NCI-H2081 treated with DMSO at 0.1 percent for 48 hours (cell line): ENCODE data around the gene LRPAP1.
"Not testable (repeated sequence)": the region's sequence is repeated elsewhere in the genome, so short reads cannot be mapped to it uniquely, and the experiment has no call there.

Experiments
- DNase-seq: peaks from one replicate; lab custom pipeline; 2025; lab: John Stamatoyannopoulos, UW

Gene LRPAP1

DNA sequence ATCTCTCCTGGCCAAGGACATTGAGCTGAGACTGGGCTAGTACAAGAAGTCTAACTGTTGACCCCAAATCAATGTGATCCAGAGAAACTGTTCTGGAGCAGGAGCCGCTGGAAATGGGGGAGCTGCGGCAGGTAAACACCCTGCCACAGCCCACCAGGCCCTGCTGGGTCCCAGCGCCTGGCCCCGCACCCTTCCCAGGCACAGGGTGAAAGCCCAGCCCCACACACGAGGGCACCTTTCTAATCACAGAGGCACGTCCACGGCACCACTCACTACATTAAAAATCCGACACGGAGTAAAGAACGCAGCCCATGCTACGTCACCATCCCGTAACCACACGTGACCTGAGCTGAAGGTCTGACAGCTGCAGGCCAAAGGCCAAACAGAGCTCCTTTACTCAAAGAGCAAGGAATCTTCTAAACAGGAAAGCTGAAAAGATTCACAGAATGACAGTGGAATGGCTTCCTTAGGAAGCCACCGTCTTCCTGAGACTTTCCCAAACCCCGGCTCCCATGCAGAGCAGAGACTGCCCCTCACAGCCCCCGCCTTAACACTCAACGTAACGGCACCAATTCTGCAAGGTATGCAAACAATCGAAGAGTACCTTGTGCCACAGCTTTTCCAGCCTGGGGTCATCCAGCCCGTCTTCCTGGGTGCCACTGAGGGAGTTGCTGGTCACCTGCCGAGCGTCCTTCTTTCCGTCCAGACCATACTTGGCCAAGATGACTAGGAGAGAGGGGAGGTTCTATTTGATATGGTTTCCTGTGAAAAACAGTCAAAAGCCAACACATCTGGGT, 12.6 kb downstream of the LRPAP1 start:
- DNase-seq = no peak

DNA sequence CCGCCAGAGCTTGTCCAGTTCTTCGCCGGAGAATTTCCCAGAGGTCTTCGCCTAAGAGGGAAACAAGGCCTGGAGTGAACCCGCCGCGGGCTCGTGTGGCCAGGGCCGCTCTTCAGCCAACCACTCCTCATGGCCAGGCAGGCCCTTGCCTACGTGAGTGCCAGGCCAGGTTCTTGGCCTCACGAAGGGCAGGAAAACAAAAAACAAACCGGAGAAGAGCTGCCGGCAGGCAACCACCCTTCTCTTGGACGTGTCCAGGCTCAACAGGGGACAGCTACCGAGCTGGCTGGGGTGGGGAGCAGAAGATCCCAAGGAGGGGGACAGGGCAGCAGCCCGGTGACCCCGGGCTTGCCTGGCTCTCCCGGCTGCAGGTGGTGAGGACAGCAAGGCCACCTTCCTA, 13.3 kb downstream of the LRPAP1 start:
- no peak for DNase-seq

DNA sequence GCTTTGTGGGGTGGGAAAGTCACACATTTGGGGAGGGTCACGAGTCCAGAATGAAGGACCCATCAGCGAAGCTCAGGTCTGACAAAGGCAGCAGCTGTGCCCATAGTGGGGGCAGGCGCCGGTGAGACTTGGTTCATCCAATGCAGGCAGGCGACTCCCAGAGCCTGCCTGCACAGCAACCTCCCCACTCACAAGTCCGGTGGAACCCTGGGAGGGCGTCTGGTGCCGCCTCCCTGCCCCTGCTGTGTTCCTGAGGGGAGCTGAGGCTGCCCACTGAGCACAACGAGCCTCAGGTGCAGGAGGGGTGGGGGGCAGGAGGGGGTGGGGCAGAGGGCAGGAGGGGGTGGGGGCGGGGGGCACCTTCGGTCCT, 13.7 kb downstream of the LRPAP1 start:
- no peak for DNase-seq

DNA sequence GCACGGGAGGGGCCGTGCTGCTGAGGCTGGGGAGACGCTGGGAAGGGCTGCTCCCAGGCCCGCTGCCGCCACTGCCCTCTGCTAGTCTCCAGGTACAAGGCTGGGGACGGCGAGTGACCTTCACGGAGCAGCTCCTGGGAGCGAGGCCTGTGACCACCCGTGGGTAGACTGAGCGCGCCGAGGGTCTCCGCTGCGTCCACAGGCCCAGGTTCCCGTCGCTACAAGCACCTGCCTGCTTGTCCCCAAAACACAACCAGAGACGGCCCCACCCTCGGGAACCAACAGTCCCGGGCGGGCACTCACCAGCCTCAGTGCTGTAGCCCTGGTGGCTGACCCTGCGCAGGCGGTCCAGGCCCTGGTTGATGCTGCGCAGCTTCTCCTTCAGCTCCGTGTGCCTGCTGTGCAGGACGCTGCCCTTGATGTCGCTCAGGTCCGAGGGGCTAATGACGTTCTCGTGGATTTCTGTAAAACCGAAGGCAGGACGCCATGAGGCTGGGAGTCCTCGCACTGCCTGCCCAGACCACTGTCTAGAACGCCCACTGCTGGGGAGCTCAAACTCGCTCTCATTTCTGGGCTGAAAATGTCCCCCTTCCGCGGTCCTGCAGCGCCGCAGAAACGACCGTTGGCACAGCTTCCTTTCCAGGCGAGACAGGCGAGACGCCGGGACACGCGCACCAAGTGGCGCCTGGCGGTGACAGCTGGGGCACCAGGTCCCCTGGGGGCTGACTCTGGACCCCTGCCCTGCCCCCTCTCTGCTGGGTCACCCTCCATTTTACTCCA, 14.3 kb downstream of the LRPAP1 start:
- no peak for DNase-seq

DNA sequence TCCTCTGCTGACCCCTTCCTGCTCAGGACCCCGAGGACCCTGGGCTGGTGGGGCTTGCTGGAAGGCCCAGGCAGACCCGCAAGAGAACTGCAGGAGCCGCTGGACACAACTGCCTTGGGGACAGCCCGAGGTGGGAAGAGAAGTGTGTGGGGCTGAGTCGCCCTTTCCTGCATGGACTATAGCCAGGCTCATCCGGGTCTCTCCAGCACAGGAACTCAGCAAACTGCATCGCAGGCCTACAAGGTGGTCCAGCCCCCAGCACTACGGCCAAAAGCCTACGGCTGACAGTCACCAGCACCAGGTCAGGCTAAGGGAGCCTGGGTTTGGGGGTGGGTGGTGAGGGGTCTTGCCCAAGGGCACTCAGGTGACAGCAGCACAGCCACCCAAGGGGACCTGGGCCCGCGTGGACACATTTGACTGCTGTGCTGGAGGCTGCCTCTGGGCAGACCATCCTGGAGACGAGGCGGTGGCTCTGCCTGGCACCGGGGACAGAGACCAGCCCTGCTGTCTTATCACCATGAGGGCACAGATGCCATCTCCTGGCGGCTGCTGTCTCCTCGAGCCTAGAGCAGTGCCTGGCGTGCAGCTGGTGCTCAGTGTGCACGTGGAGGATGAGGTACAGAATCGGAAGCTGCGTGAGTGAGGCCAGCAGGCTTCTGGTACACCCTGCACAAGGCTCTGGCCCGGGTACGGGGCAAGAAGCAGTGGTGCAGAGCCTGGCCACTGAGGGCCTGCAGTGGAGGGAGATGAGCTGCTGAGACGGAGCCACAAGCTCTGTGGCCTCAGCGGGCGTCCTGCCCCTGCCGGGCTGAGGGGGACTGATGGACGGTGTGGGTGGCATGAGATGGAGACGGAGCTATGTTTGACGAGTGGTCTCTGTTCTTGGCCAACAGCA, 15.1 kb downstream of the LRPAP1 start:
- no peak for DNase-seq

DNA sequence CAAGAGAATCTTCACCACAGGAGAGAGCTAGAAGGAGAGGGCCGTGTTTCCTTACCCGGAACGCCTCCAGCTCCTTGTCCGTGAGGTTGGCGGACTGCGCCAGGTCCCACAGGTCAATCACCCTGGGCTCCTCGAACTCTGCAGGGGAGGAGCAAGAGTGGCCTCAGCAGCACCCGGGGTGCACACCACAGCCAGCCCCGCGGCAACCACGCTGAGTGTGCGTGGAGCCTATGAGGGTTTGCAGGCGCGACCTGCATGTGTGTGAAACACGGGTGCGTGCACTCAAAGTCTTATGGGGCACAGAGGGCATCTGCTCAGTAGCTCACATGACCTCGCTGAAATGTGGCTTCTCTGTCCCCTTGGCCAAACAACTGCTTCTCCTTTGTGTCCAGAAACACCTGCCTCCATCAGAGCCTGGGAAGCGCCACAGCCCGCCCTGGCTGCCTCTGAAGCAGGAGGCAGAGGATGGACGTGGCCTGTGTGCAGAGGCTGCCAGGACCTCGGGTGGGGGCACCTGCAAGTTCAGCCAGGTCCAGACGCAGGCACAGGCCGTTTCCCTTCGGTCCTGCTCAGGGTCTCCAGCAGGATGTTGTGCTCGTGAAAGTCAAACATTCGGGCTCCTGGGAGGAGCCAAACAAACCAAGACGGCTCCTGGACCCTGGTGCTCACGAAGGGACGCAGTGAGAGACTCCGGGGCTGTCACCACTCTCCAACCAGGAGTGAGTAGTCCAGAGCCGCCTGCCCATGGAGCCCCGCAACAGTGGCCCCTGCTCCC, 16.0 kb downstream of the LRPAP1 start:
- DNase-seq = no peak

DNA sequence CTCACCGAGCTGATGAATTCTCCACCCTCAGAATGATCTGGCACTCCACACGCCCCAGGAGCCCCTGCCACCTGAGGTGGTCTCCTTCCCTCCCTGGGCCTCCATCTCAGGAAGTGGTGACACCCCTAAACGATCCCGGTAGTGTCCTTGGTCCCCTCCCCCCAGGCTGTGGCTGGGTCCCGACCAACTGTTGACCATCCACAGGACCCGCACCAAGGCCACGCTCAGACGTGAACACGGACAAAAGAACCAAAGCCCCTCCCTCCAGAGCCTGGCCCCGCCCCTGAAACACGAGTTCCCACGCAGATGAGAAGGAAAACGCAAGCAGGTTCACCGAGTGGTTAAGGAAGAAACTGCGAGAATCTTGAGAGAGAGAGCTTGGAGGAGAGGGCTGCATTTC, 16.6 kb downstream of the LRPAP1 start:
- DNase-seq = no peak

DNA sequence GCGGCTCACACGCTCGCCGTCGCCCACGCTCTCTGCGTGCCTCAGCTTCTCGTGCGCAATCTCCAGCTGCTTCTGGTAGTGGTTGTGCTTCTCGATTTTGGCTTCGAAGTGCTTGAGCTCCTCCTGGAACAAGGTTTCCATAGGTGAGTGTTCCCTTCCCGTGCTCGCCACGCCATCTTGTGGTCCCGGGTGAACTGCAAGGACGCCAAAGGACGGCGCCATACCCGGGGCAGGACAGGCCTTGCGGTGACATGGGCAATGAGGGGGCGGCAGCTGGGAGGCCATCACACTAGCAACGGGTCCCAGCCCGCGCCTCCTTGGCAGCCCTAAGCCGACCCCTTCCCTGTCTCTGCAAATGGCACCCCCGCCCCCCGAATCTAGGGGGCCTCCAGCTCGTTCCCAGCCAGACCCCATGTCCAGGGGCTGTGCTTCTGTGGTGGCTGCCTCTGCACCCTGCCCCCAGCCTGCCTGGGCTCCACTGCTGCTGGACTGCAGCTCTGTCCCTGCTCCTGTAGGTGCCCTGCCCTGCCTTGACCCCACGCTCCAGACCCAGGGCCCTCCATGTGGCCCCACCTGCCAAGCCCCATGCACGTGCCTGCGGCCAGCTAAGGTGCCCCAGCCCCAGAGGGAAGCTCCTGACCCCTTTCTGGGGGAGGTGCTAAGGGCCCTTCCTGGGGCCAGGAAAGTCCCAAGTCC, 17.3 kb downstream of the LRPAP1 start:
- no peak for DNase-seq

DNA sequence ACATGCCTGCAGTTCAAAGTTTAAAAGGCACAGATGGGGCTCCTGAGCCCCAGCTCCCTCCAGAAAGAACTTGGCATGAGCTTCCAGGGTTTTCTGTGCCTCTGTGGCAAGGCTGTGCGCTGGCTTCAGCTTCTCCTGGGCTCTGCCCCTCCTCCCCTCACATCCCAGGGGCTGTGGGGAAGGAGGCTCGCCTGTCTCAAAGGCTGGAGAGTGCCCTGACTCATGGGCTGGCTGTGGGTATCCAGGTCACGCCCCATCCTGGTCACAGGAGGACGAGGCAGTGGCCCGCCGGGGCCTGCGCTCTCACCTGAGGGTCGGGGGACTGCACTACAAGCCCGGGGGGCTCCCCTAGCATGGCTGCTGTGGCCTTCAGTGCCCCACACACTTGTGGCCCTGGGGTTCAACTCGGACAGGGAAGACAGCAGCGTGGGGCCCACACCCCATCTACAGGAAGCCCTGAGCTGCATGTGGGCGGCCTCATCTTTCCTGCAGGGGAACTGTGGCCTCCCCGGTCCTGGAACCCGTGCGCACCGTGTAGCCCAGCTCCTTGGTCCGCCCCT, 17.9 kb downstream of the LRPAP1 start:
- no peak for DNase-seq

DNA sequence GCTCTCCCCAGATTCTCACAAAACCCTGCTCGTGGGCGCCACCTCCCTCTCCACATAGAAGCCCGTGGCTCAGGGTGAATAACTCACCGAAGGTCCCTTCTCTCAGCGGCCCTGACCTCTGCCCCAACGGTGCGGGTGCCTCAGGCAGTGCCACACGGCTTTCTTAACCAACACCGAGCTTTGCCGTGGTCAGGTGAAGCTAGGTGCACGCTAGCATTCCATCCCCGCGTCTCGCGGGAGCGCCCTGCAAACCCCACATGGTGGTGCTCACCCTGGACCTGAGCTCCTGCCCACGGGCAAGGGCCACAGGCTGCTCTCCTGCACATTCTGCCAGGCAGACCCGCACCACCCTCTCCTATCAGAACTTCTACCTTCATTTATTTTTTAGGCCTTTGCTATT, 18.4 kb downstream of the LRPAP1 start:
- DNase-seq = no peak

DNA sequence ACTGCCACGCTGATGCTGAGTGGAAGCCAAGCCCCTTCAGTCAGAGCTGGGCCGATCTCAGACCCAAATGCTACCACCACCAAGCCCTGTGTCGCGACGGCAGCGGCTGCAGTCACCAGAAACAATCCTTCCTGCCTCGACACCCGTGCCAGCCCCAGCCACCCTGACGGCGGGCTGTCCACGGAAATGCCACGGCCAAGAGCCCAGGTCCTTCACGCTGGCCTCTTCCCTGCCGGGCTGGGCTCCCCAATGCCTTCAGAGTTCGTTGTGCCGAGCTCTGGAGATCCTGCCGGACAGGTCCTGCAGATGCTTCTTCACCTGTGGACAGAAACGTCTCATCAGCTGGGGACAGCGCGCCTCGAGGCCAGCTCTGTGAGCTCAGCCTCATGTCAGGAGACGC, 19.5 kb downstream of the LRPAP1 start:
- DNase-seq = no peak

DNA sequence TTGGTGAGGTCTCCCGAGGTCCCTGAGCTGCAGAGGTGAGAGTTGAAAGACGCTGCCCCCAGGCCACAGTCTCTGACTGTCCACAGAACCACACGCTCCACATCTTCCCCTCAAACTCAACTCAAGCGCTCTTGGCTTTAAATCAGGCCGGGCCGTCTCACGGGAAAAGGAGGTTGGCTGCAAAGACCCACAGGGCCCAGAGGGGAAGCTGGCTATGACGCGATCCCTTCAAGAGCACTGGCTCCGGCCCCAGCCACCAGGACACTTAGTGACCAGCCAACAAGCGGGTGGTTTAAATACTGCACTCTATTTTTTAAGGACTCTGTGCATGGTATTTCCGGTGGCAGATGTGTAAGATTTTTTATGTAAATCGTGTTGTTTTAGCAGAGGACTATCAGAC, 19.9 kb downstream of the LRPAP1 start:
- no peak for DNase-seq

DNA sequence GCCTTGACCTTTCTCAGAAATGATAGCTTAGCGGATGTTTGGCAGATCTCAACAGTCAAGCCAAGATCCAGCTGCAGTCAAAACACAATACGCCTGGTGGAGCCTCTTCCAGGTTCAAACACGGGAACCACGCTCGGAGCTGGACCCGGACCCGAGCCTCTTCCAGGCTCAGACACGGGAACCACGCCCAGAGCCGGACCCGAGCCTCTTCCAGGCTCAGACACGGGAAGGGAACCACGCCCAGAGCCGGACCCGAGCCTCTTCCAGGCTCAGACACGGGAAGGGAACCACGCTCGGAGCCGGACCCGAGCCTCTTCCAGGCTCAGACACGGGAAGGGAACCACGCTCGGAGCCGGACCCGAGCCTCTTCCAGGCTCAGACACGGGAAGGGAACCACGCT, 20.6 kb downstream of the LRPAP1 start:
- not testable (repeated sequence) for DNase-seq

DNA sequence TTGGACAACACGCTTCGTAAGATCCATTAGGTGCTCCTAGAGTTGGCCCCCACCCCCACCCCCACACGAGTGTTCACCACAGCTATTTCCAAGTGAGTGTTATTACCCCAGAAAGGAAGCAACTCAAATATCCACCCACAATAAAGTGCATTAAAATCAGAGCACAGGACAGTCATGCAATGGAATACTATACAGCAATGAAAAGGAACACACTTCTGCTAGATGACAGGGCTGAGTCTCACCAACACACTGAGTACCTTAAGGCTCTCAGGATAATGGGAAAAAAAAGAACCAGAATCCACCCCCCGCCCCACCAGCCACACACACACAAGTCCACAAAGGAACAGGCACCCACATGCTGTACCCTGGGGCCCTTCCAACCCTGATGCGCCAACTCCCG, 21.0 kb downstream of the LRPAP1 start:
- DNase-seq = no peak

DNA sequence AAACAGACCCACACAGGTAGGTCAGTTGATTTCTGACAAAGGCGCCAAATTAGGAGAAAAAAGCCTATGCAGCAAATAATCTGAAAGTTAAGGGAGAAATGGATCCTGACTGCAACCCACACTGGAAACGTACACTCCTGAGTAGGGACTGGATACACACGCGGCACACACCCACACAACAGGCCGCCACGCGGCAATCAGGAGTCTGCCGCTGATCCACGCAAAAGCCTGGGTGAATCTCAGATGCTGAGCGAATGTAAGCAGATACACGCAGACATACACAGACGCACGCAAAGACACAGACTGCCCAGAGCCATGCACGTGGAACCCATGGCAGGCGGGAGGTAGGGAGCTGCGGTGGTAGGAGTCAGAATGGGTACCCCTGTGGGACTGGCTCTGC, 21.7 kb downstream of the LRPAP1 start:
- DNase-seq = no peak

DNA sequence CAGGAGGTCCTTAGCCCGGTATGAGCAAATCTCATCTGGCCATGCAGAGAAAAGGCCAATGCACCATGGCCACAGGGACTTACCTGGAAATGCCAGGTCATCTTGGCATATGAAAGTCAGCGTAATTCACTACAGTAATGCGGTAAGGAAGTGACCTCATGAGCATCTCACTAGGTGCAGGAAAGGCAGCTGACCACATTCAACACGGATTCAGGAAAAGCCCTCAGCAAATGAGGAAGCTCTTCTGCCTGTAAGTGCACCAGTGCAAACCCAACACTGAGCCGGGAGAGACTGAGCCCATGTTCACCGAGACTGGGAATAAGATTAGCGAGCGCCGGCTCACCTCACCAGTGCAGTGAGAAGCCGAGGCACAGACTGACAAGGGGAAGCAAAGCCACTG, 23.7 kb downstream of the LRPAP1 start:
- DNase-seq = no peak

DNA sequence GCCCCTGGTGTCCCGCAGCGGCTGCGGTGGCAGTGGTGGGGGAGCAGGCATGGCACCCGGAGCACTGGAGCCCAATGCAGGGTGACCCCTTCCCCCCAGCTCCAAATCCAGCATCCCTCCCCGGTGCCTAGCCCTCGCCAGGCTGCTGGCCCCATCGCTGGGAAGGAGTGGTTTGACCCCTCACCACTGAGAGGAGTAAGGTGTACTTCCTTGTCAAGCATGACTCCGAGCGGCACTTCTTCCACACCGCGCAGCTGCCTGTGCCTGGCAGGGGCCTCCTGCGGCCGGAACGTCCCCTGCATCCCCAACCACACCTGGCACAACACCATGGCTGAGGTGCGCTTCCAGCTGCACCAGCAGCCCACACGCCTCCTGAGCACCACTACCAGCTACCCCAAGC, 27.0 kb downstream of the LRPAP1 start:
- no peak for DNase-seq

DNA sequence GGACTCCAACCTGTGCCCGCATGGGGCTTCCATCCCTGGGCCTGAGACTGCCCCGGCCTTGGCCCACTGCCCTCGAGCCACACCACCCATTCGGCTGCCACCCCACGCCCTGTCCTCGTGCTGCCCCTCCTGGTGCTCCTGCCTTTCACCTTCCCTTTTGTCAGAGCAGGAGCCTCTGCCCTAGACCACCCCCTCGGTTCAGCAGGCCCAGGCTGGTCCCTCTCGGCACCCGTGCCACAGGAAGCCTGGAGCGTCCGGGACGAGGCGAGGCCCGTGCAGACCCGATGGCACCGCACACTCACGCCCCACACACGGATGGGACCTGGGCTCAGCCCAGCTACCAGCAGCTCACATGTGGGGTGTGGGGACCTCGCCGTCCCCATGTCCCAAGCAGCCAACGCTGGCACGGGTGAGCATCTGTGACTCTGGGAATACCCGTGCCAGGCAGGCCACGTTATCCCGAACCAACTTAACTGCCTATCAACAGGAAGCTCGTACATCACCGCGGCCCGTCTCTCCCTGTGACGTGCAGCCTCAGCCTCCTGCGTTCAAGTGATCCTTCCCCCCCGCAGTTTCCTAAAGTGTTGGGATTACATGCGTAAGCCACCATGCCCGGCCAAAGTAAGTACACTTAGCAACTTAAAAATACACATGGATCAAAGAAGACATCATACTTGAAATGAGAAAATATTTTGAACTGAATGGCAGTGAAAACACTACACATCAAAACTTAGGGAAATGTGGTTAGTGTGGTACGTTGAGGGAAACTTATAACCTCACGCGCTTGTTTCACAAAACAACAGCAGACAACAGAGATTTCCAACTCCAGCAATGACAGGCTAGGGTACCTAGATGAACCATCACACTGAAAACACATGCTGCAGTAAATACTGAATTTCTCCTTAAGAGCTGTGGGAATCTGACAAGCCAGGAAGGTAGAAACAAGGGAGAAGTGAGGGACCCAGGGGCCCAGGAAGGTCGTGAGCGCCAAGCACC, 29.0 kb downstream of the LRPAP1 start:
- no peak for DNase-seq

DNA sequence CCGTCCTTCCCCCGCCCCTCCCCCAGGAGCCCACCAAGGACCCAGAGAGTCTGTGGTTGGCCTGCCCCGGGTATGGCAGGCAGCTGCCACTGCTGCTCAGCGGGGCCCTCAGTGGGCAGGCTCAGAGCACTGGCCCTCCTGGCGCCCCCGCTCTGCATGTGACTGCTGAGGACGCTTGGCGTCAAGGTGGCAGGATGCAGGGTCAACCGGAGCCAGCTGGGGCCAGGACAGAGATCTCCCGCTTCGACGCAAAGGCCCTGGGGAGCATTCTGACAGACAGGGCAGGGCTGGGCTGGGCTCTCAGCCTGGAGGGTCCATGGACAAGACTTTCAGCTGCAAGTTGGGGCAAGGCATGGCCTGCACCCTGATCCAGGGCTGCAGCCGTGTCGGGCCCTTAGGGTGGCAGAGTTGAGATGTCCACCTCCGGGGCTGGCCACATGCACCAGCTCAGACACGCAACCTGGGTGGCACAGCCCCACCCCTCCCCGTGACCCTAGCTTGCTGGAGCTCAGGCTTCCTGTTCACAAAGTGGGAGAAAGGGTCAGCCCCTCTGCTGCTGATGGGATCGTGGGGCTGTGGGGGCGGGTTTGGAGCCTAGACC, 30.3 kb downstream of the LRPAP1 start:
- no peak for DNase-seq
